MM.1S (cell line): ENCODE results near the gene FOXA3.

ENCODE experiments used
- CTCF ChIP-seq: fragments of 300-600 bp; sonication (generic); IDR thresholded peaks from 2 replicates; pipeline ENCODE4 v1.5.1; 2016; ENCODE audit warnings: antibody characterized with exemption, low read length, mixed read lengths
- EZH2 ChIP-seq: fragments of 300-600 bp; sonication (generic); optimal IDR thresholded peaks from 2 replicates; pipeline ENCODE3; 2017; ENCODE audit warnings: low read depth, mild to moderate bottlenecking, antibody characterized with exemption, low read length, mixed read lengths

DNA sequence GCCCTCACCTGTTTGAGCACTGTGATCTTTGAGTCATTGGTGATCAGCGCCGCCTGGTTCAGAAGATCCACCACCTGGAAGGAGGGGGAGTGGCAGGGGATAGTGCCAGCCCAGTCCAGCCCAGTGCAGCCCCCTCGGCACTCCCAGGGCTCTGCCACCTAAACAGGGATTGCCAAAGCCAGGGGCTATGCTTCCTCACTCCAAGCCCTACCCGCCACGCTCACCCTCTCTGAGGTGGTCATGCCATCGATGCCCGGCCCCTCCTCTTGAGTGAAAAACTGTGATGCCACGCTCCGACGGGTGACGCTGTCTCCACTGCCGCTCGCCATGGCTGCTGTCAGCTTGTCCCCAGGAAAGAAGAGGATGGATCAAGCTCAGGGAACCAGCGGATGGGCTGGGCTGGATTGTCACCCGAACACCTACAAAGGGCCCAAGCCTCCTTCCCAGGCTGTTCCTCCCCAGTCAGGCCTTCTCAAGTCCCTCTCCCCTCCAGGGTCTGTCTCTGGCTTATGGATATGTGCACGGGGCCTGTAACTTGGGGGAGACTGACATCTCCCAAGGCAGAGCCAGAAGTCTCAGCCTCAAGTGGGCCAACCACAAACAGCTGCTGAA, 9.9 kb upstream of the FOXA3 start:
- TF ChIP-seq EZH2 (no peak), CTCF (no peak)
